Measurements from ENCODE around the gene MCM7.
A peak's percentile ranks its signal among the peaks of the same experiment; 100 is the strongest.

Gene MCM7

GRCh38 chr7:100093925-100094486 lies 7.2 kb downstream of the MCM7 start:
- DNase-seq (ENCODE audit: low spot score), result no peak

GRCh38 chr7:100093498-100093897 lies 7.7 kb downstream of the MCM7 start:
- DNase-seq (ENCODE audit: low spot score), result no peak

GRCh38 chr7:100093054-100093453 lies 8.1 kb downstream of the MCM7 start:
- no peak for DNase-seq (ENCODE audit: low spot score)

GRCh38 chr7:100091411-100092181 lies 9.6 kb downstream of the MCM7 start:
- no peak for DNase-seq (ENCODE audit: low spot score)

GRCh38 chr7:100090527-100091410 lies 10.4 kb downstream of the MCM7 start:
- no peak for DNase-seq (ENCODE audit: low spot score)

- DNase-seq (ENCODE audit: low spot score), result no peak
Measured at GRCh38 chr7:100089458-100090196, 11.6 kb downstream of the MCM7 start.

GRCh38 chr7:100088621-100089457 lies 12.4 kb downstream of the MCM7 start, which contains the start of gene COPS6:
Gene COPS6, plus strand, starts transcription at chr7:100088969. Its CDS starts 22 bp downstream, at chr7:100088991.
- peak; percentile 92 for DNase-seq (ENCODE audit: low spot score)

GRCh38 chr7:100088095-100088620 lies 13.0 kb downstream of the MCM7 start:
- no peak for DNase-seq (ENCODE audit: low spot score)

GRCh38 chr7:100087055-100087750 lies 14.0 kb downstream of the MCM7 start:
- DNase-seq (ENCODE audit: low spot score), result no peak

- DNase-seq (ENCODE audit: low spot score), result no peak
Measured at GRCh38 chr7:100085515-100085914, 15.7 kb downstream of the MCM7 start.

GRCh38 chr7:100082978-100083377 lies 18.2 kb downstream of the MCM7 start:
- DNase-seq (ENCODE audit: low spot score), result no peak

GRCh38 chr7:100081535-100082102 lies 19.6 kb downstream of the MCM7 start, which contains the start of gene ZNF3:
Gene ZNF3, minus strand, starts transcription at chr7:100081723. Its CDS starts 4,366 bp downstream, at chr7:100077357.
- peak; percentile 98 for DNase-seq (ENCODE audit: low spot score)

- no peak for DNase-seq (ENCODE audit: low spot score)
Measured at GRCh38 chr7:100080907-100081534, 20.2 kb downstream of the MCM7 start.

- DNase-seq (ENCODE audit: low spot score), result no peak
Measured at GRCh38 chr7:100079024-100079560, 22.1 kb downstream of the MCM7 start.

GRCh38 chr7:100077205-100077604 lies 24.0 kb downstream of the MCM7 start:
- DNase-seq (ENCODE audit: low spot score), result no peak

GRCh38 chr7:100075418-100075817 lies 25.8 kb downstream of the MCM7 start:
- DNase-seq (ENCODE audit: low spot score), result no peak

- no peak for DNase-seq (ENCODE audit: low spot score)
Measured at GRCh38 chr7:100074841-100075240, 26.4 kb downstream of the MCM7 start.

GRCh38 chr7:100072462-100072861 lies 28.7 kb downstream of the MCM7 start:
- no peak for DNase-seq (ENCODE audit: low spot score)
